Measurements from ENCODE around the gene ATP2B1.
"Not testable (repeated sequence)": the region's sequence is repeated elsewhere in the genome, so short reads cannot be mapped to it uniquely, and the experiment has no call there.

ATP2B1 gene

GRCh38 chr12:89708565-89709156 is at the start of gene ATP2B1:
Gene ATP2B1, minus strand, starts transcription at chr12:89708838. Its CDS starts 52,952 bp downstream, at chr12:89655886.
- no peaks in the 10 kb centered on the region for H3K36me3 ChIP-seq (ENCODE audit: control insufficient read depth, insufficient read depth, low read length)
- no peaks in the 10 kb centered on the region for H3K9me3 ChIP-seq (ENCODE audit: control insufficient read depth, insufficient read depth, low read length)
- peak within 1 kb of the TSS; percentile 47 for H3K9ac ChIP-seq (ENCODE audit: low read depth, low read length)
- peaks cover 3% of the 10 kb centered on the region for H3K4me1 ChIP-seq (ENCODE audit: control insufficient read depth, insufficient read depth, low read length)
- peak within 1 kb of the TSS; percentile 88 for H3K4me3 ChIP-seq (ENCODE audit: low read depth, low read length)
- peaks cover 41% of the 10 kb centered on the region for H3K27me3 ChIP-seq (ENCODE audit: control insufficient read depth, insufficient read depth, low read length)

- not testable (repeated sequence) for H3K4me3 ChIP-seq (ENCODE audit: low read depth, low read length); H3K9me3 ChIP-seq (ENCODE audit: control insufficient read depth, insufficient read depth, low read length); H3K9ac ChIP-seq (ENCODE audit: low read depth, low read length); H3K4me1 ChIP-seq (ENCODE audit: control insufficient read depth, insufficient read depth, low read length); H3K36me3 ChIP-seq (ENCODE audit: control insufficient read depth, insufficient read depth, low read length); H3K27me3 ChIP-seq (ENCODE audit: control insufficient read depth, insufficient read depth, low read length)
These were observed 49.3 kb upstream of the ATP2B1 start for GRCh38 chr12:89757987-89758386.

GRCh38 chr12:89756585-89757398 is 48.2 kb upstream of the ATP2B1 start:
- H3K27me3 ChIP-seq (ENCODE audit: control insufficient read depth, insufficient read depth, low read length), result no peaks in the 10 kb centered on the region
- no peak overlapping the region for H3K4me3 ChIP-seq (ENCODE audit: low read depth, low read length)
- H3K9me3 ChIP-seq (ENCODE audit: control insufficient read depth, insufficient read depth, low read length), result no peaks in the 10 kb centered on the region
- no peaks in the 10 kb centered on the region for H3K36me3 ChIP-seq (ENCODE audit: control insufficient read depth, insufficient read depth, low read length)
- H3K4me1 ChIP-seq (ENCODE audit: control insufficient read depth, insufficient read depth, low read length), result no peaks in the 10 kb centered on the region
- no peak overlapping the region for H3K9ac ChIP-seq (ENCODE audit: low read depth, low read length)

GRCh38 chr12:89756194-89756584 is 47.6 kb upstream of the ATP2B1 start:
- Histone ChIP-seq H3K9ac (ENCODE audit: low read depth, low read length) (no peak overlapping the region), H3K9me3 (ENCODE audit: control insufficient read depth, insufficient read depth, low read length) (no peaks in the 10 kb centered on the region), H3K4me1 (ENCODE audit: control insufficient read depth, insufficient read depth, low read length) (no peaks in the 10 kb centered on the region), H3K36me3 (ENCODE audit: control insufficient read depth, insufficient read depth, low read length) (no peaks in the 10 kb centered on the region), H3K4me3 (ENCODE audit: low read depth, low read length) (no peak overlapping the region), H3K27me3 (ENCODE audit: control insufficient read depth, insufficient read depth, low read length) (no peaks in the 10 kb centered on the region)

GRCh38 chr12:89753997-89754396 is 45.4 kb upstream of the ATP2B1 start:
- Histone ChIP-seq H3K4me3 (ENCODE audit: low read depth, low read length) (no peak overlapping the region), H3K36me3 (ENCODE audit: control insufficient read depth, insufficient read depth, low read length) (no peaks in the 10 kb centered on the region), H3K4me1 (ENCODE audit: control insufficient read depth, insufficient read depth, low read length) (no peaks in the 10 kb centered on the region), H3K9ac (ENCODE audit: low read depth, low read length) (no peak overlapping the region), H3K27me3 (ENCODE audit: control insufficient read depth, insufficient read depth, low read length) (no peaks in the 10 kb centered on the region), H3K9me3 (ENCODE audit: control insufficient read depth, insufficient read depth, low read length) (no peaks in the 10 kb centered on the region)

GRCh38 chr12:89752341-89752740 is 43.7 kb upstream of the ATP2B1 start:
- H3K9ac ChIP-seq (ENCODE audit: low read depth, low read length), result no peak overlapping the region
- H3K27me3 ChIP-seq (ENCODE audit: control insufficient read depth, insufficient read depth, low read length), result no peaks in the 10 kb centered on the region
- H3K9me3 ChIP-seq (ENCODE audit: control insufficient read depth, insufficient read depth, low read length), result no peaks in the 10 kb centered on the region
- H3K4me1 ChIP-seq (ENCODE audit: control insufficient read depth, insufficient read depth, low read length), result no peaks in the 10 kb centered on the region
- no peak overlapping the region for H3K4me3 ChIP-seq (ENCODE audit: low read depth, low read length)
- H3K36me3 ChIP-seq (ENCODE audit: control insufficient read depth, insufficient read depth, low read length), result no peaks in the 10 kb centered on the region

GRCh38 chr12:89750389-89751351 is 42.0 kb upstream of the ATP2B1 start:
- Histone ChIP-seq H3K4me3 (ENCODE audit: low read depth, low read length) (no peak overlapping the region), H3K36me3 (ENCODE audit: control insufficient read depth, insufficient read depth, low read length) (no peaks in the 10 kb centered on the region), H3K9ac (ENCODE audit: low read depth, low read length) (no peak overlapping the region), H3K27me3 (ENCODE audit: control insufficient read depth, insufficient read depth, low read length) (no peaks in the 10 kb centered on the region), H3K9me3 (ENCODE audit: control insufficient read depth, insufficient read depth, low read length) (no peaks in the 10 kb centered on the region), H3K4me1 (ENCODE audit: control insufficient read depth, insufficient read depth, low read length) (no peaks in the 10 kb centered on the region)

- Histone ChIP-seq H3K27me3 (ENCODE audit: control insufficient read depth, insufficient read depth, low read length) (no peaks in the 10 kb centered on the region), H3K9ac (ENCODE audit: low read depth, low read length) (no peak overlapping the region), H3K36me3 (ENCODE audit: control insufficient read depth, insufficient read depth, low read length) (no peaks in the 10 kb centered on the region), H3K9me3 (ENCODE audit: control insufficient read depth, insufficient read depth, low read length) (no peaks in the 10 kb centered on the region), H3K4me1 (ENCODE audit: control insufficient read depth, insufficient read depth, low read length) (no peaks in the 10 kb centered on the region), H3K4me3 (ENCODE audit: low read depth, low read length) (no peak overlapping the region)
These were observed 40.2 kb upstream of the ATP2B1 start for GRCh38 chr12:89748791-89749190.

GRCh38 chr12:89745286-89745685 is 36.6 kb upstream of the ATP2B1 start:
- Histone ChIP-seq H3K4me1 (ENCODE audit: control insufficient read depth, insufficient read depth, low read length) (no peaks in the 10 kb centered on the region), H3K27me3 (ENCODE audit: control insufficient read depth, insufficient read depth, low read length) (no peaks in the 10 kb centered on the region), H3K9ac (ENCODE audit: low read depth, low read length) (no peak overlapping the region), H3K36me3 (ENCODE audit: control insufficient read depth, insufficient read depth, low read length) (no peaks in the 10 kb centered on the region), H3K4me3 (ENCODE audit: low read depth, low read length) (no peak overlapping the region), H3K9me3 (ENCODE audit: control insufficient read depth, insufficient read depth, low read length) (no peaks in the 10 kb centered on the region)

GRCh38 chr12:89742337-89743022 is 33.8 kb upstream of the ATP2B1 start:
- Histone ChIP-seq H3K27me3 (ENCODE audit: control insufficient read depth, insufficient read depth, low read length) (no peaks in the 10 kb centered on the region), H3K4me1 (ENCODE audit: control insufficient read depth, insufficient read depth, low read length) (no peaks in the 10 kb centered on the region), H3K9ac (ENCODE audit: low read depth, low read length) (no peak overlapping the region), H3K9me3 (ENCODE audit: control insufficient read depth, insufficient read depth, low read length) (no peaks in the 10 kb centered on the region), H3K4me3 (ENCODE audit: low read depth, low read length) (no peak overlapping the region), H3K36me3 (ENCODE audit: control insufficient read depth, insufficient read depth, low read length) (no peaks in the 10 kb centered on the region)

GRCh38 chr12:89740943-89741342 is 32.3 kb upstream of the ATP2B1 start:
- H3K27me3 ChIP-seq (ENCODE audit: control insufficient read depth, insufficient read depth, low read length), result no peaks in the 10 kb centered on the region
- H3K9ac ChIP-seq (ENCODE audit: low read depth, low read length), result no peak overlapping the region
- H3K4me3 ChIP-seq (ENCODE audit: low read depth, low read length), result no peak overlapping the region
- no peaks in the 10 kb centered on the region for H3K9me3 ChIP-seq (ENCODE audit: control insufficient read depth, insufficient read depth, low read length)
- no peaks in the 10 kb centered on the region for H3K36me3 ChIP-seq (ENCODE audit: control insufficient read depth, insufficient read depth, low read length)
- H3K4me1 ChIP-seq (ENCODE audit: control insufficient read depth, insufficient read depth, low read length), result no peaks in the 10 kb centered on the region

Measured in iPS-15b (cell line).